Bronchial epithelial cell (primary cell): ENCODE data around the gene DEFB119. TPM values are rescaled to one million over a fixed set of nuclear protein-coding genes. Genes with fewer than 3 reads are reported as not detected.
"Not testable (repeated sequence)": the region's sequence is repeated elsewhere in the genome, so short reads cannot be mapped to it uniquely, and the experiment has no call there.

Experiments used
- DNase-seq: peaks from one replicate; pipeline ENCODE4 v3.0.0-alpha.2; 2010; ENCODE audit warnings: low read depth
- FAIRE-seq: peaks from 2 replicates; lab custom pipeline; 2011; peaks lifted over from hg19 to GRCh38; lab: Jason Lieb, UNC
- H3K27me3 ChIP-seq: 2 replicates; pipeline ENCODE4 v1.5.1; 2011; ENCODE audit warnings: low read length; ENCODE audit not compliant: control insufficient read depth, insufficient read depth
- H3K36me3 ChIP-seq: 2 replicates; pipeline ENCODE4 v1.5.1; 2011; ENCODE audit warnings: low read length; ENCODE audit not compliant: control insufficient read depth, insufficient read depth
- H3K4me3 ChIP-seq: 2 replicates; pipeline ENCODE4 v1.5.1; 2011; ENCODE audit warnings: mild to moderate bottlenecking, low read depth, low read length, control low read depth
- total RNA-seq: library from RNA; depleted of rRNA; stranded (reverse); fragments of >200 nt; gene quantifications from 2 replicates; pipeline ENCODE4 v1.2.1, GENCODE V29; 2014
- TF ChIP-seq, protein P1 (sequence below): IDR thresholded peaks from 2 replicates; pipeline ENCODE4 v1.5.1; 2011; ENCODE audit warnings: mild to moderate bottlenecking, moderate library complexity, low read length, control low read depth, inconsistent platforms; ENCODE audit not compliant: insufficient read depth, severe bottlenecking

Gene DEFB119
- total RNA-seq, 1 donor from 2014 or later, result not detected

DNA sequence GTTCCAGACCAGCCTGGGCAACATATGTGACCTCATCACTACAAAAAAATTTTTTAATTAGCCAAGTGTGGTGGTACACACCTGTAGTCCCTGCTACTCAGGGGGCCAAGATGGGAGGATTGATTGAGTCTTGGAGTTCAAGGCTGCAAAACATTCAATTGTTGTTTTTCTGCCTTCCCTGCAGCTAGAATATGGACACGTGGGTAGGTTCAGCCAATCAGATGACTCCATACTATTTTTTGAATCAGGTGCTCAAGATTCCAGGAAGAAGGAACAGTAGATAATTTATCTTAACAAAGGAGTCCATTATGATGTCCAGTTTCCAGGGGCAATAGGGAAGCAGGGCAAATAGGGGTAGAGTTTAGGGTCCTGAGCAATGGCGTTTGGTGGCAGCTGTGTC is 2.4 kb upstream of the DEFB119 start:
- Histone ChIP-seq H3K27me3 (no peaks in the 10 kb centered on the region), H3K4me3 (no peak overlapping the region), H3K36me3 (no peaks in the 10 kb centered on the region)
- FAIRE-seq (no peak), DNase-seq (no peak)
- TF ChIP-seq, protein P1, sequence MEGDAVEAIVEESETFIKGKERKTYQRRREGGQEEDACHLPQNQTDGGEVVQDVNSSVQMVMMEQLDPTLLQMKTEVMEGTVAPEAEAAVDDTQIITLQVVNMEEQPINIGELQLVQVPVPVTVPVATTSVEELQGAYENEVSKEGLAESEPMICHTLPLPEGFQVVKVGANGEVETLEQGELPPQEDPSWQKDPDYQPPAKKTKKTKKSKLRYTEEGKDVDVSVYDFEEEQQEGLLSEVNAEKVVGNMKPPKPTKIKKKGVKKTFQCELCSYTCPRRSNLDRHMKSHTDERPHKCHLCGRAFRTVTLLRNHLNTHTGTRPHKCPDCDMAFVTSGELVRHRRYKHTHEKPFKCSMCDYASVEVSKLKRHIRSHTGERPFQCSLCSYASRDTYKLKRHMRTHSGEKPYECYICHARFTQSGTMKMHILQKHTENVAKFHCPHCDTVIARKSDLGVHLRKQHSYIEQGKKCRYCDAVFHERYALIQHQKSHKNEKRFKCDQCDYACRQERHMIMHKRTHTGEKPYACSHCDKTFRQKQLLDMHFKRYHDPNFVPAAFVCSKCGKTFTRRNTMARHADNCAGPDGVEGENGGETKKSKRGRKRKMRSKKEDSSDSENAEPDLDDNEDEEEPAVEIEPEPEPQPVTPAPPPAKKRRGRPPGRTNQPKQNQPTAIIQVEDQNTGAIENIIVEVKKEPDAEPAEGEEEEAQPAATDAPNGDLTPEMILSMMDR, result no peak

DNA sequence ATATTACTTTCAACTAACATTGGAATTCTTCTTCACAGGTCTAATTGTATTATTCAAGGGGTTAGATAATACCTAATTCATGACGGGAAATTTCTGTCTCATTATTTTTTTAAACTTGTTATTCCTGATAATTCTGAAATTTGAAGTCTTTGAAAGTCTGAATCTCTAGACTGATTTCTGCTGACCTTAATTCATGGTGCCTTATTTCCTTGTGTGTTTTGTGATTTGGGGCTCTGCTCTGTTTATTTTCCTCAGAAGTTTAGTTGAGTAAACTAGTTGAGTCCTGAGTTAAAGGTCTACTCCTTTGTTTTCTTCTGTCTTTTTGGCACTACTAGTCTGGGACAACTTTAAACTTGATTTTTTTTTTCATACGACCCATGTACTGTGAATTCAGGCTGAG is 16.0 kb downstream of the DEFB119 start:
- Histone ChIP-seq H3K4me3 (no peak overlapping the region), H3K27me3 (no peaks in the 10 kb centered on the region), H3K36me3 (no peaks in the 10 kb centered on the region)
- DNase-seq (no peak), FAIRE-seq (no peak)
- TF ChIP-seq, protein P1, result no peak

DNA sequence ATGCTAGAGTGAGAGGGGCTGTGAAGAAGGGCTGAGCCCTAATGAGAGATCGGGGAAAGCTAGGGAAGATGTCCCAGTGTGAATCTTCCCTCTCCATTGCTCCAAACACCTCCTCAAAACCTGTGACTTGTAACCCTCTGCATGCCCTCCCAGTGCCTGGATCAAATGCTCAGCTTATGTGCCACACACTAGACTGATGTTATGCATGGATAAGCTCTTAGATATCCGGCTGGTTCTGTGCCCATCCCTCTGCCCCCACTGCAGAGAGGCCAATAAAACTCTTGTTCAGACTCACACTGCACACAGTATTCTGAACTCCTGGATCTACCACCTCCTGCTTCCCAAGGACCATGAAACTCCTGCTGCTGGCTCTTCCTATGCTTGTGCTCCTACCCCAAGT is 22.1 kb downstream of the DEFB119 start, which contains the start of gene DEFB118:
TSS of gene DEFB118 (plus strand) at position 301 of the 400 bp plus-strand sequence. CDS start at position 351, 50 bp downstream.
- DNase-seq, result no peak
- Histone ChIP-seq H3K4me3 (no peak within 1 kb of the TSS), H3K27me3 (no peaks in the 10 kb centered on the region), H3K36me3 (no peaks in the 10 kb centered on the region)
- TF ChIP-seq, protein P1, result no peak
- no peak for FAIRE-seq

DNA sequence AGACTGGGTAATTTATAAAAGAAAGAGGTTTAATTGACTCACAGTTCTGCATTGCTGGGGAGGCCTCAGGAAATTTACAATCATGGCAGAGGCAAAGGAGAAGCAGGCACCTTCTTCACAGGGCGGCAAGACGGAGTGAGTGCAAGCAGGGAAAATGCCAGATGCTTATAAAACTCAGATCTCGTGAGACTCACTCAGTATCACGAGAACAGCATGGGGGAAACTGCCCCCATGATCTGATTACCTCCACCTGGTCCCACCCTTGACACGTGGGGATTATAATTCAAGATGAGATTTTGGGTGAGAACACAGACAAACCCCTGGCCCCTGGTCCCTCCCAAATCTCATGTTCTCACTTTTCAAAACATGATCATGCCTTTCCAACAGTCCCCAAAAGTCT is 26.1 kb downstream of the DEFB119 start:
- FAIRE-seq, H3K36me3 ChIP-seq, DNase-seq, H3K27me3 ChIP-seq, H3K4me3 ChIP-seq: not testable (repeated sequence)

DNA sequence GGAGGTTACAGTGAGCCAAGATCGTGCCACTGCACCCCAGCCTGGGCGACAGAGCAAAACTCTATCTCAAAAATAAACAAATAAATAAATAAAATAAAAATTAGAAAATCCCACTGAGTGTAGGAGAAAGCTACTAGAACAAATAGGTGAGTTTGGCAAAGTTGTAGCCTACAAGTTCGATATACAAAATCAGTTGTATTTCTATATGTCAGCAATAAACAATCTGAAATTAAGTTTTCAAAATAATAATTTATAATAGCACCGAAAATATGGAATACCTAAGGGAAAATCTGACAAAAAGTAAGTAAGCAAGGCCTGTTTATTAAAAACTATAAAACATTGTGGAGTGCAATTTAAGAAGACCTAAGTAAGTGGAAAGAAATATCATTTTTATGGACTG is 27.1 kb downstream of the DEFB119 start:
- TF ChIP-seq, protein P1, result no peak
- Histone ChIP-seq H3K4me3 (no peak overlapping the region), H3K36me3 (no peaks in the 10 kb centered on the region), H3K27me3 (no peaks in the 10 kb centered on the region)
- DNase-seq, result no peak
- FAIRE-seq, result no peak

DNA sequence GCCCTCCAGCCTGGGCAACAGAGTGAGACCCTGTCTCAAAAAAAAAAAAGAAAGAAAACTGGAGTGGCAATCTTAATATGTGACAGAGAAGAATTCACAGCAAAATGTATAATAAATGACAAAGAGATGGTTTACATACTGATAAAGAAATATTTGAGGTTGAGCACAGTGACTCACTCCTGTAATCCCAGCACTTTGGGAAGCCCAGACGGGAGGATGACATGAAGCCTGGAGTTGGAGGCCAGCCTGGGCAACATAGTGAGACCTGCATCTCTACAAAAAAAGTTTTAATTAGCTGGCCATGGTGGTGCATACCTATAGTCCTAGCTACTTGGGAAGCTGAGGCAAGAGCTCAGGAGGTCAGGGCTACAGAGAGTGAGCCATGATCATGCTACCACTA is 34.4 kb downstream of the DEFB119 start:
- no peaks in the 10 kb centered on the region for H3K36me3 ChIP-seq
- H3K4me3 ChIP-seq, result no peak overlapping the region
- no peaks in the 10 kb centered on the region for H3K27me3 ChIP-seq
- FAIRE-seq (no peak), DNase-seq (no peak)
- TF ChIP-seq, protein P1, result no peak
